ENCODE data around the gene L1CAM.

Gene L1CAM

DNA sequence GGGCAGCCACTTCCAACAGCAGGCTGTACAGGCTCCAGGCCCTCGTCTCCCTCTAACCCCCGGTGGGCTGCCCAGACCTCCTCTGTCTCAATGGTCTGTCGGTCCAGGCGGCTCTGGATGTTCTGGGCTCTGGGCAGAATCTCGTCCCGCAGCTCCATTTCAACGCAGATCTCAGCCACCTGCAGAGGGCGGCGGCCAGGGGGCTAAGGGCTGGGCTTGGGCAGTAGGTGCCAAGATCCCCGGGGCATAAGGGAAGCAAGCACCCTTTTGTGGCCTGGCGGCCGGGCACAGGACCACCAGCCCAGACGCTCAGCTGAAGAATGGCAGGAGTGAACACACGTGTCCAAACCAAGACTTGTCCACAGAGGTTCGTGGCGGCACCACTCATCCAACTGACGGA lies 27.7 kb upstream of the L1CAM start:
- H3K4me3 Mint-ChIP-seq, result no peak overlapping the region
- peaks cover 57% of the 10 kb centered on the region for H3K36me3 Mint-ChIP-seq
- DNase-seq (ENCODE audit: low spot score in 2 of 2) (no peak), ATAC-seq (no peak)
- no peaks in the 10 kb centered on the region for H3K9me3 Mint-ChIP-seq
- H3K27ac Mint-ChIP-seq, result no peak overlapping the region
- peaks cover 9% of the 10 kb centered on the region for H3K4me1 Mint-ChIP-seq

- Mint-ChIP-seq H3K9me3 (no peaks in the 10 kb centered on the region), H3K36me3 (peaks cover 62% of the 10 kb centered on the region), H3K4me3 (no peak overlapping the region), H3K4me1 (peaks cover 9% of the 10 kb centered on the region), H3K27ac (no peak overlapping the region)
- no peak for ATAC-seq
- no peak for DNase-seq (ENCODE audit: low spot score in 2 of 2)
Observed at GRCh38 chrX:153913211-153913610, 27.2 kb upstream of the L1CAM start.

GRCh38 chrX:153911798-153912197 lies 25.8 kb upstream of the L1CAM start:
- ATAC-seq, result no peak
- Mint-ChIP-seq H3K9me3 (no peaks in the 10 kb centered on the region), H3K4me1 (peaks cover 11% of the 10 kb centered on the region), H3K27ac (peak overlapping the region; percentile 40), H3K36me3 (peaks cover 57% of the 10 kb centered on the region), H3K4me3 (no peak overlapping the region)
- no peak for DNase-seq (ENCODE audit: low spot score in 2 of 2)

DNA sequence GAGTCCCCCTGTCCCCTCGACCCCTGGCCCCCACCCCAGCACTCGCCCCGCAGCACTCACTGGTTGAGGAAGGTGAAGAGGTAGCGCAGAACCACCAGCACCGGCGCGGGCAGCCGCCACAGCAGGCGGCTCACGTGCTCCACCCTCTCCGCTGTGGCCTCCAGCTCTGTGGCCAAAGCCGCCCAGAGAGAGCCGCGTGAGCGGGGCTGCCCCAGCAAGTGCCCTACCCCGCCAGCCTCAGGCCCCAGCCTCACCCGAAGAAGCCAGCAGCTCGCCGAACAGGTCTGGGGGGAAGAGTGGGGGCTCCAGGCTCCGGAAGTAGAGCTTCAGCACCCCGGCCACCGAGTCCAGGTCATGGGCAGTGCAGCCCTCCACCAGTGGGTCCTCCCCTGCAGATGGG lies 24.5 kb upstream of the L1CAM start:
- ATAC-seq (no peak), DNase-seq (ENCODE audit: low spot score in 2 of 2) (no peak)
- Mint-ChIP-seq H3K36me3 (peaks cover 52% of the 10 kb centered on the region), H3K4me3 (no peak overlapping the region), H3K27ac (no peak overlapping the region), H3K9me3 (no peaks in the 10 kb centered on the region), H3K4me1 (peaks cover 20% of the 10 kb centered on the region)

DNA sequence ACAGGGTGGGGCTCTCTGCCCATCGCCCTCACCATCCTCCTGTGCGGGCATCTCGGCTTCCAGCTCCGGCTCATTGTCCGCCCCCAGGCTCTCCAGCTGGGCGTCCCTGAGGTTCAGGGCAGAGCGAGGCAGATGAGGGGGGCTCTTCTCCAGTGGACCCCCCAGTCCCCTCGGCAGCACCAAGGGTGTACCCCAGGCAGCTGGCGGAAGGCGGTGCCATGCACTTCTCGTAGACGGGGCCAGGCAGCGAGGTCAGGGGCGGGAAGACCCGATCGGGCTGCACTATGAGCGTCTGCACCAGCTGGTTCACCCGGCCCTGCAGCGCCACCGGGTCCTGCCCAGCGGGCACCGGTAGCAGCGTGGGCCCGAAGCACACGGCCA lies 24.0 kb upstream of the L1CAM start:
- ATAC-seq (no peak), DNase-seq (ENCODE audit: low spot score in 2 of 2) (no peak)
- peaks cover 25% of the 10 kb centered on the region for H3K4me1 Mint-ChIP-seq
- no peak overlapping the region for H3K27ac Mint-ChIP-seq
- no peaks in the 10 kb centered on the region for H3K9me3 Mint-ChIP-seq
- H3K36me3 Mint-ChIP-seq, result peaks cover 49% of the 10 kb centered on the region
- H3K4me3 Mint-ChIP-seq, result no peak overlapping the region

GRCh38 chrX:153909024-153909979 lies 23.3 kb upstream of the L1CAM start:
- H3K4me1 Mint-ChIP-seq, result peaks cover 28% of the 10 kb centered on the region
- ATAC-seq (peak; percentile 48), DNase-seq (ENCODE audit: low spot score in 2 of 2) (no peak)
- no peak overlapping the region for H3K27ac Mint-ChIP-seq
- peaks cover 48% of the 10 kb centered on the region for H3K36me3 Mint-ChIP-seq
- H3K9me3 Mint-ChIP-seq, result no peaks in the 10 kb centered on the region
- no peak overlapping the region for H3K4me3 Mint-ChIP-seq

GRCh38 chrX:153908219-153908860 lies 22.4 kb upstream of the L1CAM start:
- peaks cover 37% of the 10 kb centered on the region for H3K4me1 Mint-ChIP-seq
- H3K27ac Mint-ChIP-seq, result no peak overlapping the region
- ATAC-seq (no peak), DNase-seq (ENCODE audit: low spot score in 2 of 2) (no peak)
- no peak overlapping the region for H3K4me3 Mint-ChIP-seq
- no peaks in the 10 kb centered on the region for H3K9me3 Mint-ChIP-seq
- H3K36me3 Mint-ChIP-seq, result peaks cover 57% of the 10 kb centered on the region

DNA sequence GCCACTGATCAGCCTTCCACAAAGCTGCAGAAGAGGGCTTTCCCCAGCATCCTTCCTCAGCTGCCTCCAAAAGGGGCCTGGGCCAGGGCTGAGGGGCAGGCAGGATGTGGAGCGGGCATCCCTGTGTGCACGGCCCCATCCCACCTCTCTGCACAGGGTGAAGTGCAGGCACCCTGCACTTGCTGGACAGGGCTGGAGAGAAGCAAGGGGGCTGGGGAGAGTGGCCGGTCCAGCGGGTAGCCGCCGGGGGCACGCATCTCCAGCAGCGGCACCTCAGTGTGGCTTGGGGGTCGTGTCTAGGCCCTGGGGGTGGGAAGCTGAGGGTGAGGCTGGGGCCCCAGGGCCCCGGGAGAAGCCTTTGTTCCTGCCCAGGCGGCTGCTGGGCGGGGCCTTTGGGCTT lies 21.5 kb upstream of the L1CAM start:
- DNase-seq (ENCODE audit: low spot score in 2 of 2), result no peak
- Mint-ChIP-seq H3K4me3 (no peak overlapping the region), H3K4me1 (peaks cover 41% of the 10 kb centered on the region), H3K36me3 (peaks cover 56% of the 10 kb centered on the region), H3K27ac (no peak overlapping the region), H3K9me3 (no peaks in the 10 kb centered on the region)
- no peak for ATAC-seq

- Mint-ChIP-seq H3K27ac (peak overlapping the region; percentile 48), H3K4me3 (peak overlapping the region; percentile 36), H3K36me3 (peaks cover 54% of the 10 kb centered on the region), H3K9me3 (no peaks in the 10 kb centered on the region), H3K4me1 (peaks cover 51% of the 10 kb centered on the region)
- no peak for DNase-seq (ENCODE audit: low spot score in 2 of 2)
- ATAC-seq, result peak; percentile 87
Observed at GRCh38 chrX:153906126-153906917, 20.3 kb upstream of the L1CAM start.

DNA sequence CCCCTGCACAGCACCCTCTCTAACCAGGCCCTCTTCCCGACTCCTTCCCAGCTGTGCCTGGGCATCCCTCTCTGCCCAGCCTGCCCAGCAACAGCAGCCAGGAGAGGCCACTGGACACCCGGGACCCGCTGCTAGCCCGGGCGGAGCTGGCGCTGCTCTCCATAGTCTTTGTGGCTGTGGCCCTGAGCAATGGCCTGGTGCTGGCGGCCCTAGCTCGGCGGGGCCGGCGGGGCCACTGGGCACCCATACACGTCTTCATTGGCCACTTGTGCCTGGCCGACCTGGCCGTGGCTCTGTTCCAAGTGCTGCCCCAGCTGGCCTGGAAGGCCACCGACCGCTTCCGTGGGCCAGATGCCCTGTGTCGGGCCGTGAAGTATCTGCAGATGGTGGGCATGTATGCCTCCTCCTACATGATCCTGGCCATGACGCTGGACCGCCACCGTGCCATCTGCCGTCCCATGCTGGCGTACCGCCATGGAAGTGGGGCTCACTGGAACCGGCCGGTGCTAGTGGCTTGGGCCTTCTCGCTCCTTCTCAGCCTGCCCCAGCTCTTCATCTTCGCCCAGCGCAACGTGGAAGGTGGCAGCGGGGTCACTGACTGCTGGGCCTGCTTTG lies 19.6 kb upstream of the L1CAM start:
- peaks cover 58% of the 10 kb centered on the region for H3K4me1 Mint-ChIP-seq
- peaks cover 52% of the 10 kb centered on the region for H3K36me3 Mint-ChIP-seq
- no peaks in the 10 kb centered on the region for H3K9me3 Mint-ChIP-seq
- peak overlapping the region; percentile 48 for H3K27ac Mint-ChIP-seq
- DNase-seq (ENCODE audit: low spot score in 2 of 2) (no peak), ATAC-seq (no peak)
- H3K4me3 Mint-ChIP-seq, result peak overlapping the region; percentile 36

DNA sequence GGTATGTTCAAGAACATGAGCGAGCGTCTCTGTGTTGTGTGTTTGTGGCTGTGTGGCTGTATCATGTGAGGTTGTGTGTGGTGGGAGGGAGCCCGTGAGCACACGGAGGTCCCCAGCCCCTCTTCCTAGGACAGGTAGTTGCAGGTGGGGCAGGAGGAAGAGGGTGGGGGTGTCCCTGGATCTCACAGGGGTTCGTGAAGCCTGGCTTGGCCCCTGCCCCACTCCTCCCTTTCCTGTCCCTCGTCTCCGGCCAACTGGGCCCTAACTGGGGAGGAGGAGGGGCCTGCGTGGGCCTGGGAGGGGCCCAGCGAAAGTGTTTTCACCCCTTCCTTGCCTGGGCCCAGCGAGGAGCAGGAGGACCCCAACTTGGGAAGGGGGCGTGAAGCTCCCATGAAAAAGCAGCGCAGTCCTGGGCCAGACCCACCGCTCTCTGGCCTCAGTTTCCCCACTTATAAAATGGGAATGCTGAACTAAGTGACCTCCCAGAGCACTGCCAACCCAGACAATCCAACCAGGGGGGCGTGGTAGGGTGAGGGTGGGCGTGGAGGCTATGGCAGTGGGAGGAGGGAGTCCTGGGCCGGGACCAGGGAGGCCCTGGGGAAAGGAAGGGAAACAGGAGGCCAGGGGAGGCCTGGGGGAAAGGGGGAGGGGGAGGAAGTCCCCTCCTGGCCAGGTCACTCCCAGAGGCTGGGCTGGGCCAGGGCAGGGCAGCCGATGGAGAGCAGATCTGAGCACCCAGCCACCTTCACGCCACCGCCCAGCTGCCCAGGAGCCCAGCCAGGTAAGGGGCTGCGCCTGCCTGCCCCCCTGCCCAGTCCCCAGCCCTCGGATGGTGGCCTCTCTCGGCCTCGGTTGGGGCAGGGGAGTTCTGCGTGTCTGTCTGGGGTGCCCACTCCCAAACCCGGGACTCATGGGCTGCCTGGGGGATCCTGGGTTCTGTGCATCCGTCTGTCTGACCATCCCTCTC lies 18.3 kb upstream of the L1CAM start, which contains the start of gene AVPR2:
Gene AVPR2, plus strand, starts transcription at position 683 of the 967 bp plus-strand sequence. CDS start 473 bp downstream, outside the sequence.
- H3K4me1 Mint-ChIP-seq, result peaks cover 60% of the 10 kb centered on the region
- no peaks in the 10 kb centered on the region for H3K9me3 Mint-ChIP-seq
- peak within 1 kb of the TSS; percentile 80 for H3K27ac Mint-ChIP-seq
- peaks cover 52% of the 10 kb centered on the region for H3K36me3 Mint-ChIP-seq
- peak within 1 kb of the TSS; percentile 26 for H3K4me3 Mint-ChIP-seq
- ATAC-seq (no peak), DNase-seq (ENCODE audit: low spot score in 2 of 2) (no peak)

DNA sequence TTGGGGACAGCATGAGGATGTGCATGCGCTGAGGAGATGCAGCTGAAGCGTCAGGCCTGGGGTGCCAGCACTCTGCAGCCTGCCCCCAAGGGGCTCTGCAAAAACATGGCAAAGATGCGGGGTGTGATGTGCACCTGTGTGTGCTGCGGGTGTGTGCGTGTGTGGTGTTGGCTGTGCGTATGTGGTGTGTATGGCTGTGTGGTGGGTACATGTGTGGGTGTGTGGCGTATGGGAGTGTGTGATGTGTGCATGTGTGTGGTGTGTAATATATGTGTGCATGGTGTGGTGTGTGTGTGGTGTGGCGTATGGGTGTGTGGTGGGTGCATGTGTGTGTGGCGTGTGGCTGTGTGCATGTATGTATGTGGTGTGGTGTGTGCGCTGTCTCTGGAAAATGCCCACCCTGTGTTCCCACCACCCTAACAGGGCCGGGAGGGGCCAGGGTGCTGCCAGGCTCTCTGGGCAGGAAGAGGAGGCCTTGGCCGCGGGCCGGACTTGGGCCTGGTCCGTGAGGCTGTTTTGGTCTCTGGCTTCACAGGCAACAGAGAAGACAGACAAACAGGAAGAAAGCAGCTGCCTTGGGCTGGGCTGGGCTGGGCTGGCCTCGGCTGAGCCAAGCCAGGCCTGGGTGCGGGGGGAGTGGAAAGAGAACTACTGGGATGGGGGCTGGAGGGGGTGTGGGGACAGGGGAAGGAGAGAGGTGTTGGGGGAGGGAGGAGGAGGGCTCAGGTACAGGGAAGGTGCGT lies 17.4 kb upstream of the L1CAM start:
- Mint-ChIP-seq H3K4me1 (peaks cover 60% of the 10 kb centered on the region), H3K27ac (peak overlapping the region; percentile 80), H3K36me3 (peaks cover 48% of the 10 kb centered on the region), H3K9me3 (no peaks in the 10 kb centered on the region), H3K4me3 (peak overlapping the region; percentile 26)
- no peak for ATAC-seq
- DNase-seq (ENCODE audit: low spot score in 2 of 2), result no peak

DNA sequence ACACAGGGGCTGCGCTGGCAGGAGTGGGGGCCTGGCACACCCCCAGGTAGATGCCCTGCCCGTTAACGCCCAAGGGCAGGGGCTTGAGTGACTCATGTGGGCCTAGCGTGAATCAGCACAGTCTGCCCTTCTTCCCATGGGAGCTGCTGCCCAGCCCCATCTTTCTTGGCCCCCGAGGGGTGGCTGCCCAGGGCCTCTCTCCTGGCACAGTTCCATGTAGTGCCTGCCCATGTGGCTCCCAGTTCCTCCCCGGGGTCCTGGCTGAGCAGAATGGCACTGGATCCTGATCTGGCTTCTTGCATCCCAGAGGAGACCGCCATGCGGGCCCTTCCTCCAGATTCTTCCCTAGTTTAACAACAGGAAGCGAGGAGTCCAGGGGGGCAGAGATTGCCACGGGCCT lies 16.4 kb upstream of the L1CAM start:
- Mint-ChIP-seq H3K9me3 (no peaks in the 10 kb centered on the region), H3K36me3 (peaks cover 45% of the 10 kb centered on the region), H3K4me3 (peak overlapping the region; percentile 60), H3K27ac (peak overlapping the region; percentile 85), H3K4me1 (peaks cover 59% of the 10 kb centered on the region)
- ATAC-seq (no peak), DNase-seq (ENCODE audit: low spot score in 2 of 2) (no peak)
